Right lobe of liver (tissue), 4 donors: Measurements from ENCODE around the gene BMP10.

ENCODE experiments used
- CTCF ChIP-seq, 4 donors: fragments of 200-600 bp in 3 of 4; fragments of 450-650 bp in 1 of 4; IDR thresholded peaks; one replicate each; pipeline versions ENCODE4 v1.5.1 to v1.8.0; 2016 to 2022; ENCODE audit warnings: antibody characterized with exemption in 4 of 4, mild to moderate bottlenecking in 2 of 4
- POLR2A ChIP-seq: fragments of 450-650 bp; IDR thresholded peaks from one replicate; pipeline ENCODE4 v1.6.1; 2017; ENCODE audit warnings: antibody characterized with exemption, mild to moderate bottlenecking
- donor health status: DM: no; HTN: no; CAD: no.
- donor health status: DM: no; HTN: no; CAD: no.
- donor health status: DM: no; HTN: yes; CAD: no.

GRCh38 chr2:68865108-68865507, 6.1 kb downstream of the BMP10 start:
- TF ChIP-seq POLR2A (no peak), CTCF (IDR thresholded peaks at IDR 0.05) (no peak)
